HEK293 (cell line): ENCODE measurements around the gene FZD1.

ENCODE experiments used
- AEBP2 ChIP-seq: fragments of 450-650 bp; formaldehyde crosslinking; IDR thresholded peaks from 2 replicates; pipeline ENCODE4 v1.5.1; 2016; ENCODE audit warnings: missing biosample characterization, missing genetic modification characterization, borderline replicate concordance
- BCL11B ChIP-seq: fragments of 450-650 bp; formaldehyde crosslinking; IDR thresholded peaks from 2 replicates; pipeline ENCODE4 v1.5.1; 2016; ENCODE audit warnings: low read depth, missing biosample characterization, missing genetic modification characterization
- GLI2 ChIP-seq: fragments of 450-650 bp; formaldehyde crosslinking; IDR thresholded peaks from 2 replicates; pipeline ENCODE4; 2017; ENCODE audit warnings: missing biosample characterization, missing genetic modification characterization, low read depth, borderline replicate concordance
- GLIS2 ChIP-seq: fragments of 450-650 bp; formaldehyde crosslinking; IDR thresholded peaks from 2 replicates; pipeline ENCODE4 v1.5.1; 2016; ENCODE audit warnings: missing biosample characterization, missing genetic modification characterization
- HOXA7 ChIP-seq: sonication (generic); formaldehyde crosslinking; IDR thresholded peaks from 2 replicates; pipeline ENCODE4 v1.8.1; 2022; ENCODE audit warnings: missing genetic modification reagents, borderline replicate concordance
- IKZF3 ChIP-seq: fragments of 450-650 bp; IDR thresholded peaks from 2 replicates; pipeline ENCODE4 v1.5.0; 2018; ENCODE audit warnings: missing biosample characterization, mild to moderate bottlenecking, missing genetic modification characterization, moderate library complexity
- KLF10 ChIP-seq: fragments of 450-650 bp; IDR thresholded peaks from 2 replicates; pipeline ENCODE4 v1.5.1; 2018; ENCODE audit warnings: missing biosample characterization, mild to moderate bottlenecking, missing genetic modification characterization
- RBAK ChIP-seq: fragments of 450-650 bp; formaldehyde crosslinking; IDR thresholded peaks from 2 replicates; pipeline ENCODE4 v1.5.1; 2016; ENCODE audit warnings: missing biosample characterization, missing genetic modification characterization
- TRIM28 ChIP-seq: IDR thresholded peaks from 2 replicates; pipeline ENCODE4 v1.6.1; 2011; ENCODE audit warnings: low read length, control low read depth, borderline replicate concordance
- ZBTB17 ChIP-seq: fragments of 450-650 bp; formaldehyde crosslinking; IDR thresholded peaks from 2 replicates; pipeline ENCODE4 v1.5.1; 2016; ENCODE audit warnings: missing biosample characterization, missing genetic modification characterization
- ZNF10 ChIP-seq: fragments of 450-650 bp; formaldehyde crosslinking; IDR thresholded peaks from 2 replicates; pipeline ENCODE4 v1.5.1; 2017; ENCODE audit warnings: missing biosample characterization, missing genetic modification characterization
- ZNF114 ChIP-seq: fragments of 450-650 bp; formaldehyde crosslinking; IDR thresholded peaks from 2 replicates; pipeline ENCODE4 v1.5.0; 2017; ENCODE audit warnings: missing biosample characterization, missing genetic modification characterization
- ZNF132 ChIP-seq: fragments of 450-650 bp; formaldehyde crosslinking; IDR thresholded peaks from 2 replicates; pipeline ENCODE4 v1.5.1; 2017; ENCODE audit warnings: missing biosample characterization, missing genetic modification characterization, borderline replicate concordance
- ZNF133 ChIP-seq: fragments of 450-650 bp; formaldehyde crosslinking; IDR thresholded peaks from 2 replicates; pipeline ENCODE4 v1.5.1; 2016; ENCODE audit warnings: missing biosample characterization, missing genetic modification characterization
- ZNF140 ChIP-seq: fragments of 450-650 bp; formaldehyde crosslinking; IDR thresholded peaks from 2 replicates; pipeline ENCODE4 v1.5.1; 2016; ENCODE audit warnings: missing biosample characterization, missing genetic modification characterization
- ZNF146 ChIP-seq: fragments of 450-650 bp; formaldehyde crosslinking; IDR thresholded peaks from 2 replicates; pipeline ENCODE4 v1.5.1; 2016; ENCODE audit warnings: missing biosample characterization, missing genetic modification characterization
- ZNF157 ChIP-seq: fragments of 450-650 bp; formaldehyde crosslinking; IDR thresholded peaks from 2 replicates; pipeline ENCODE4 v1.5.1; 2016; ENCODE audit warnings: missing biosample characterization, missing genetic modification characterization
- ZNF174 ChIP-seq: fragments of 450-650 bp; formaldehyde crosslinking; IDR thresholded peaks from 2 replicates; pipeline ENCODE4 v1.5.0; 2017; ENCODE audit warnings: missing biosample characterization, mild to moderate bottlenecking, missing genetic modification characterization
- ZNF175 ChIP-seq: fragments of 450-650 bp; formaldehyde crosslinking; IDR thresholded peaks from 2 replicates; pipeline ENCODE4 v1.5.1; 2016; ENCODE audit warnings: missing biosample characterization, missing genetic modification characterization
- ZNF24 ChIP-seq: fragments of 450-650 bp; formaldehyde crosslinking; IDR thresholded peaks from 2 replicates; pipeline ENCODE4 v1.5.1; 2016; ENCODE audit warnings: missing biosample characterization, missing genetic modification characterization
- ZNF274 ChIP-seq, 2 experiments: fragments of 200-500 bp in 1 of 2; fragments of 450-650 bp in 1 of 2; sonication (Bioruptor generic) in 1 of 2; formaldehyde crosslinking in 1 of 2; IDR thresholded peaks; 2 replicates each; pipeline versions ENCODE4 v1.5.1 to v1.6.1; 2014 to 2016; ENCODE audit warnings: borderline replicate concordance in 1 of 2, inconsistent platforms in 1 of 2, low read length in 1 of 2, missing biosample characterization in 1 of 2, missing genetic modification characterization in 1 of 2
- ZNF292 ChIP-seq: fragments of 450-650 bp; formaldehyde crosslinking; IDR thresholded peaks from 2 replicates; pipeline ENCODE4 v1.5.1; 2016; ENCODE audit warnings: low read depth, missing biosample characterization, missing genetic modification characterization, borderline replicate concordance
- ZNF302 ChIP-seq: fragments of 450-650 bp; formaldehyde crosslinking; IDR thresholded peaks from 2 replicates; pipeline ENCODE4 v1.5.1; 2016; ENCODE audit warnings: missing biosample characterization, missing genetic modification characterization, low read depth
- ZNF366 ChIP-seq: fragments of 450-650 bp; formaldehyde crosslinking; conservative IDR thresholded peaks from 2 replicates; pipeline ENCODE4 v1.5.1; 2016; ENCODE audit warnings: missing biosample characterization, missing genetic modification characterization
- ZNF391 ChIP-seq: fragments of 450-650 bp; formaldehyde crosslinking; IDR thresholded peaks from 2 replicates; pipeline ENCODE4 v1.5.1; 2016; ENCODE audit warnings: low read depth, missing biosample characterization, missing genetic modification characterization, borderline replicate concordance
- ZNF488 ChIP-seq: fragments of 450-650 bp; formaldehyde crosslinking; IDR thresholded peaks from 2 replicates; pipeline ENCODE4 v1.5.1; 2016; ENCODE audit warnings: missing biosample characterization, missing genetic modification characterization
- ZNF596 ChIP-seq: fragments of 450-650 bp; IDR thresholded peaks from 2 replicates; pipeline ENCODE4 v1.5.0; 2018; ENCODE audit warnings: missing biosample characterization, mild to moderate bottlenecking, missing genetic modification characterization, moderate library complexity
- ZNF600 ChIP-seq: fragments of 450-650 bp; formaldehyde crosslinking; IDR thresholded peaks from 2 replicates; pipeline ENCODE4 v1.5.1; 2016; ENCODE audit warnings: missing biosample characterization, missing genetic modification characterization
- ZNF629 ChIP-seq: fragments of 450-650 bp; formaldehyde crosslinking; IDR thresholded peaks from 2 replicates; pipeline ENCODE4 v1.5.1; 2017; ENCODE audit warnings: missing biosample characterization, missing genetic modification characterization
- ZNF664 ChIP-seq: fragments of 450-650 bp; formaldehyde crosslinking; IDR thresholded peaks from 2 replicates; pipeline ENCODE4 v1.5.1; 2016; ENCODE audit warnings: missing biosample characterization, missing genetic modification characterization
- ZNF747 ChIP-seq: fragments of 450-650 bp; formaldehyde crosslinking; IDR thresholded peaks from 2 replicates; pipeline ENCODE4 v1.5.1; 2016; ENCODE audit warnings: missing biosample characterization, missing genetic modification characterization
- ZNF777 ChIP-seq: fragments of 450-650 bp; formaldehyde crosslinking; IDR thresholded peaks from 2 replicates; pipeline ENCODE4 v1.5.1; 2017; ENCODE audit warnings: missing biosample characterization, missing genetic modification characterization, borderline replicate concordance
- ZNF785 ChIP-seq: fragments of 450-650 bp; formaldehyde crosslinking; IDR thresholded peaks from 2 replicates; pipeline ENCODE4 v1.5.1; 2016; ENCODE audit warnings: missing biosample characterization, missing genetic modification characterization
- TF ChIP-seq, protein P1 (sequence below): fragments of 450-650 bp; IDR thresholded peaks from 2 replicates; pipeline ENCODE4 v1.5.1; 2018; ENCODE audit warnings: missing biosample characterization, mild to moderate bottlenecking, missing genetic modification characterization

The FZD1 gene

GRCh38 chr7:91264046-91264923, at the start of gene FZD1 (continued):
- TF ChIP-seq ZNF391 (tag by site-specific recombination), result peak; percentile 93; the same call in 1 of the 2 replicates
- no peak for TF ChIP-seq ZNF488 (tag by site-specific recombination)
- no peak for TF ChIP-seq ZNF274 (IDR thresholded peaks at IDR 0.05; ENCODE audit: low read length)
- TF ChIP-seq ZNF274 (tag by site-specific recombination; IDR thresholded peaks at IDR 0.05; ENCODE audit: borderline replicate concordance), result no peak
- TF ChIP-seq BCL11B (tag by site-specific recombination), result no peak
- no peak for TF ChIP-seq ZNF140 (tag by site-specific recombination)
- TF ChIP-seq ZNF629, result peak; percentile 84
- TF ChIP-seq ZNF146 (tag by site-specific recombination), result no peak
- TF ChIP-seq RBAK (tag by site-specific recombination), result no peak
- TF ChIP-seq ZNF785 (tag by site-specific recombination), result no peak
- TF ChIP-seq ZNF114, result no peak
- TF ChIP-seq ZNF664 (tag by site-specific recombination), result no peak
- TF ChIP-seq ZNF747 (tag by site-specific recombination), result no peak
- TF ChIP-seq, protein P1, sequence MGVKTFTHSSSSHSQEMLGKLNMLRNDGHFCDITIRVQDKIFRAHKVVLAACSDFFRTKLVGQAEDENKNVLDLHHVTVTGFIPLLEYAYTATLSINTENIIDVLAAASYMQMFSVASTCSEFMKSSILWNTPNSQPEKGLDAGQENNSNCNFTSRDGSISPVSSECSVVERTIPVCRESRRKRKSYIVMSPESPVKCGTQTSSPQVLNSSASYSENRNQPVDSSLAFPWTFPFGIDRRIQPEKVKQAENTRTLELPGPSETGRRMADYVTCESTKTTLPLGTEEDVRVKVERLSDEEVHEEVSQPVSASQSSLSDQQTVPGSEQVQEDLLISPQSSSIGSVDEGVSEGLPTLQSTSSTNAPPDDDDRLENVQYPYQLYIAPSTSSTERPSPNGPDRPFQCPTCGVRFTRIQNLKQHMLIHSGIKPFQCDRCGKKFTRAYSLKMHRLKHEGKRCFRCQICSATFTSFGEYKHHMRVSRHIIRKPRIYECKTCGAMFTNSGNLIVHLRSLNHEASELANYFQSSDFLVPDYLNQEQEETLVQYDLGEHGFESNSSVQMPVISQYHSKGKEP, result 0 out of 2 replicates have a peak, but pooled peaks have one; percentile 24
- TF ChIP-seq TRIM28, result no peak
- TF ChIP-seq ZNF366 (tag by site-specific recombination), result peak; percentile 94
- no peak for TF ChIP-seq ZNF133 (tag by site-specific recombination)
- no peak for TF ChIP-seq ZNF292
- no peak for TF ChIP-seq GLI2 (tag by site-specific recombination)
- peak; percentile 78 for TF ChIP-seq IKZF3
- TF ChIP-seq ZNF10 (tag by site-specific recombination), result peak; percentile 29; the same call in 1 of the 2 replicates
- peak; percentile 83 for TF ChIP-seq ZBTB17 (tag by site-specific recombination)
- no peak for TF ChIP-seq ZNF174 (tag by site-specific recombination)
- no peak for TF ChIP-seq ZNF777 (tag by site-specific recombination)
- peak; percentile 56; the same call in 1 of the 2 replicates for TF ChIP-seq KLF10
- no peak for TF ChIP-seq AEBP2 (tag by site-specific recombination)
- peak; percentile 87 for TF ChIP-seq ZNF24
- TF ChIP-seq ZNF132, result no peak
- TF ChIP-seq GLIS2, result peak; percentile 63
- no peak for TF ChIP-seq ZNF175 (tag by site-specific recombination)
- no peak for TF ChIP-seq ZNF302 (tag by site-specific recombination)
- peak; percentile 66; the same call in 1 of the 2 replicates for TF ChIP-seq ZNF600 (tag by site-specific recombination)
- TF ChIP-seq HOXA7 (CRISPR knock-in tag), result no peak
- no peak for TF ChIP-seq ZNF157 (tag by site-specific recombination)
- 0 out of 2 replicates have a peak, but pooled peaks have one; percentile 11 for TF ChIP-seq ZNF596 (tag by site-specific recombination)
